ENCODE measurements around the gene WDR45. TPM values are rescaled to one million over a fixed set of nuclear protein-coding genes. Genes with fewer than 3 reads are reported as not detected.

The WDR45 gene
- total RNA-seq, 1 donor from 2014 or later = 46.4 TPM

DNA sequence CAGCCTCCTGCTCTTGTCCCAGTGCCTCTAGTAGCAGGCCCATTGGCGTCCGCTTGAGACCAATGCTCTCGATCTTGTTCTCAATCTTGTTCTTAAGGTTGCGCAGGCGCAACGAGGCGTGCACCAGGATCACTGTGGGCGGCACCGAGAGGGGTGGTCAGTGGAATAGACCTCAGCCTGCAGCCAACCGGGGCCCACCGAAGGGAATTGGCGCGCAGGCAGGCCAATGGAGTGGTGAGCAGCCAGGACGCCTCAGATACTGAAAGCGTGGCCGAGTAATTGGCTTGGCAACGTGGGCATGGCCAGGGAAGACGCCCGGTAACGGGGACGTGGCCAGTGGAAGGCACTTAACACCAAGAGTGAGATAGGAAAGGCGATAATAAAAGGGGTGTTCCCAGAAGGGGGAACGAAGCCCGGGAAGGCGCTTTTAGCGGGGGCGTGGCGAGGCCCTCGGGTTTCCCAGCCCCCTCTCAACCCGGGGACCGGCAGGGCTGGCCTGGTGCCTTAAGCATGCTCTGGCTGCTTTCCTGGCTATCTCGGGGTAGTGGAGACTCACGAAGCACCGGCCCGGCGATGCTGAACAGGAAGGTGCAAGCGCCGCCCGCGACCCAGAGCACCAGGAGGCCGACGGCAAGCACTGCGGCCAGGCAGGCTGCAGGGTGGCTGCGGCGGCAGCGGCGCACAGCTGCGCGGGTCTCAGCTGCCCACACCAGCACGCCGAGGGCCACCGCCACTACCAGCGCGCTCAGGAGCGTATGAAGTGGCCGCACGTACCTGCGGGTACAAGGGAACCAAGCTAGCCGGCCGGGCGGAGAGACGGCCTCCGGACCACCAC, 7.6 kb downstream of the WDR45 start:
- TF ChIP-seq, protein P1, sequence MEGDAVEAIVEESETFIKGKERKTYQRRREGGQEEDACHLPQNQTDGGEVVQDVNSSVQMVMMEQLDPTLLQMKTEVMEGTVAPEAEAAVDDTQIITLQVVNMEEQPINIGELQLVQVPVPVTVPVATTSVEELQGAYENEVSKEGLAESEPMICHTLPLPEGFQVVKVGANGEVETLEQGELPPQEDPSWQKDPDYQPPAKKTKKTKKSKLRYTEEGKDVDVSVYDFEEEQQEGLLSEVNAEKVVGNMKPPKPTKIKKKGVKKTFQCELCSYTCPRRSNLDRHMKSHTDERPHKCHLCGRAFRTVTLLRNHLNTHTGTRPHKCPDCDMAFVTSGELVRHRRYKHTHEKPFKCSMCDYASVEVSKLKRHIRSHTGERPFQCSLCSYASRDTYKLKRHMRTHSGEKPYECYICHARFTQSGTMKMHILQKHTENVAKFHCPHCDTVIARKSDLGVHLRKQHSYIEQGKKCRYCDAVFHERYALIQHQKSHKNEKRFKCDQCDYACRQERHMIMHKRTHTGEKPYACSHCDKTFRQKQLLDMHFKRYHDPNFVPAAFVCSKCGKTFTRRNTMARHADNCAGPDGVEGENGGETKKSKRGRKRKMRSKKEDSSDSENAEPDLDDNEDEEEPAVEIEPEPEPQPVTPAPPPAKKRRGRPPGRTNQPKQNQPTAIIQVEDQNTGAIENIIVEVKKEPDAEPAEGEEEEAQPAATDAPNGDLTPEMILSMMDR (IDR thresholded peaks at IDR 0.05; ENCODE audit: unreplicated experiment) = no peak
- Mint-ChIP-seq H3K36me3 (ENCODE audit: low read depth, unreplicated experiment) (no peaks in the 10 kb centered on the region), H3K9me3 (ENCODE audit: unreplicated experiment) (no peaks in the 10 kb centered on the region), H3K4me1 (ENCODE audit: unreplicated experiment) (peaks cover 10% of the 10 kb centered on the region), H3K27me3 (ENCODE audit: unreplicated experiment) (peaks cover 5% of the 10 kb centered on the region), H3K4me3 (ENCODE audit: unreplicated experiment) (peak overlapping the region; percentile 89), H3K27ac (ENCODE audit: unreplicated experiment) (no peak overlapping the region)
- DNase-seq (ENCODE audit: low spot score) = peak; percentile 52

DNA sequence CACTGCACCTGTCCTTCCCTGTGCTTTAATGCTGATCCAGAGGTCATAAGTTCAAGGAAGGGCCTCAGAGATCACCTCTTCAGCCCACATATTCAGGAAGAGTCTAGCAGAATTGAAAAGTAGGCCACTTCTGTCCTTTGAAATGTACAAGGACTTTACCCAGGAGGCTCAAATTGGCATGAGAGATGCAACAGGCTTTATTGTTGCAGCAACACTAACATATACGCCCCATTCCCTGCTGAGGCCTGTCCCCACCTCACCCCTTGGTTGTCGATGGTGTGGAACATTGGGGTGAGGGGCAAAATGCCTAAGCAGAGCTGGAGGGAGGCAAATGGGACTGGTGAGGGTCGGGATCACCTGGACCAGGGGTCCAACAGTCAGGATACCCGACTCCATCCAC, 8.7 kb downstream of the WDR45 start:
- TF ChIP-seq, protein P1 (IDR thresholded peaks at IDR 0.05; ENCODE audit: unreplicated experiment) = no peak
- H3K9me3 Mint-ChIP-seq (ENCODE audit: unreplicated experiment) = no peaks in the 10 kb centered on the region
- H3K4me3 Mint-ChIP-seq (ENCODE audit: unreplicated experiment) = no peak overlapping the region
- H3K27me3 Mint-ChIP-seq (ENCODE audit: unreplicated experiment) = peaks cover 5% of the 10 kb centered on the region
- no peak overlapping the region for H3K27ac Mint-ChIP-seq (ENCODE audit: unreplicated experiment)
- H3K36me3 Mint-ChIP-seq (ENCODE audit: low read depth, unreplicated experiment) = no peaks in the 10 kb centered on the region
- no peak for DNase-seq (ENCODE audit: low spot score)
- peaks cover 10% of the 10 kb centered on the region for H3K4me1 Mint-ChIP-seq (ENCODE audit: unreplicated experiment)

DNA sequence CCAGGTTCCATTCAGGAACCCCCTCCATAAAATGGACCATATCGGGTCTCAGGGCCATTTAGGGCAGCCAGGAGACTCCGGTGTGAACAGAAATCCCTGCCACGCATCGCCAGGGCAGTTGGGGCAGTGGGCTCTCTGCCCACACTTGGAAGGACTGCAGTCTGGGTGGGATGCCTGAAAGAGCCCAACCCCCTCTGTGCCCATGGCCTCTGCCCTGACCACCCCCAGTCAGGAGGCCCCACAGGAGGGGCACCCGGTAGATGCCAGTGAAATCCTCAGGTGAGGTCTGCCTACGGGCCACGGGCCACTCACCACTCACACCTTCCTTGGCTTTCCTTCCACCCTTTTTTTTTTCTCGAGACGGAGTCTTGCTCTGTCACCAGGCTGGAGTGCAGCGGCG, 10.6 kb downstream of the WDR45 start:
- H3K36me3 Mint-ChIP-seq (ENCODE audit: low read depth, unreplicated experiment) = no peaks in the 10 kb centered on the region
- H3K4me3 Mint-ChIP-seq (ENCODE audit: unreplicated experiment) = no peak overlapping the region
- H3K27ac Mint-ChIP-seq (ENCODE audit: unreplicated experiment) = no peak overlapping the region
- H3K9me3 Mint-ChIP-seq (ENCODE audit: unreplicated experiment) = no peaks in the 10 kb centered on the region
- DNase-seq (ENCODE audit: low spot score) = no peak
- TF ChIP-seq, protein P1 (IDR thresholded peaks at IDR 0.05; ENCODE audit: unreplicated experiment) = no peak
- peaks cover 5% of the 10 kb centered on the region for H3K27me3 Mint-ChIP-seq (ENCODE audit: unreplicated experiment)
- H3K4me1 Mint-ChIP-seq (ENCODE audit: unreplicated experiment) = peaks cover 10% of the 10 kb centered on the region

DNA sequence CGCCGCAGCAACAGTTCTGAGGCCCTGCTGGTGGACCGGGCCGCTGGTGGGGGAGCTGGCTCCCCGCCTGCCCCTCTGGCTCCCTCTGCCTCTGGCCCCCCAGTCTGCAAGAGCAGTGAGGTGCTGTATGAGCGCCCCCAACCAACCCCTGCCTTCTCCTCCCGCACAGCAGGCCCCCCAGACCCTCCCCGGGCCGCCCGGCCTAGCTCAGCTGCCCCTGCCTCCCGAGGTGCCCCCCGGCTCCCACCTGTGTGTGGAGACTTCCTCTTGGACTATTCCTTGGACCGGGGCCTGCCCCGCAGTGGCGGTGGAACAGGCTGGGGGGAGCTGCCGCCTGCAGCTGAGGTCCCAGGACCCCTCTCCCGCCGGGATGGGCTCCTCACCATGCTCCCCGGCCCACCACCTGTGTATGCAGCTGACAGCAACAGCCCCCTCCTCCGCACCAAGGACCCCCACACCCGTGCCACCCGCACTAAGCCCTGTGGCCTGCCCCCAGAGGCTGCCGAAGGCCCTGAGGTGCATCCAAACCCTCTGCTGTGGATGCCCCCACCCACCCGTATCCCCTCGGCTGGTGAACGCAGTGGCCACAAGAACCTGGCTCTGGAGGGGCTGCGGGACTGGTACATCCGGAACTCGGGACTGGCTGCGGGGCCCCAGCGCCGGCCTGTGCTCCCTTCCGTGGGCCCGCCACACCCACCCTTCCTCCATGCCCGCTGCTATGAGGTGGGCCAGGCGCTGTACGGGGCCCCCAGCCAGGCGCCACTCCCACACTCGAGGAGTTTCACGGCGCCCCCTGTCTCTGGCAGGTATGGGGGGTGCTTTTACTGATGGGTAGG, 12.2 kb downstream of the WDR45 start:
- no peak overlapping the region for H3K27ac Mint-ChIP-seq (ENCODE audit: unreplicated experiment)
- H3K9me3 Mint-ChIP-seq (ENCODE audit: unreplicated experiment) = no peaks in the 10 kb centered on the region

More for the DNA sequence above, 12.2 kb downstream of the WDR45 start:
- TF ChIP-seq, protein P1 (IDR thresholded peaks at IDR 0.05; ENCODE audit: unreplicated experiment) = no peak
- Mint-ChIP-seq H3K36me3 (ENCODE audit: low read depth, unreplicated experiment) (no peaks in the 10 kb centered on the region), H3K4me1 (ENCODE audit: unreplicated experiment) (peaks cover 3% of the 10 kb centered on the region), H3K27me3 (ENCODE audit: unreplicated experiment) (peaks cover 3% of the 10 kb centered on the region), H3K4me3 (ENCODE audit: unreplicated experiment) (no peak overlapping the region)
- DNase-seq (ENCODE audit: low spot score) = no peak

Data from endothelial cell (in vitro differentiated cells).